Gastroesophageal sphincter (tissue), 4 donors: ENCODE measurements around the gene TRMT61A. TPM values are rescaled to one million over a fixed set of nuclear protein-coding genes. Genes with fewer than 3 reads are reported as not detected.
A peak's percentile ranks its signal among the peaks of the same experiment; 100 is the strongest.

Experiments
- ATAC-seq: fragments of 150-250 bp; one replicate; pipeline ENCODE4 v1.9.1; 2016; ENCODE audit warnings: mild to moderate bottlenecking, moderate library complexity
- H3K27ac ChIP-seq, 4 donors: fragments of 200-600 bp; sonication (generic) in 3 of 4; 1 replicate in 3 of 4; 2 replicates in 1 of 4; pipeline ENCODE4 v1.5.1; 2016 to 2019
- H3K27me3 ChIP-seq: fragments of 200-600 bp; sonication (generic); one replicate; pipeline ENCODE4 v1.5.1; 2019
- H3K36me3 ChIP-seq, 2 donors: fragments of 200-600 bp; sonication (generic); one replicate each; pipeline ENCODE4 v1.5.1; 2019; ENCODE audit warnings: control low read depth in 1 of 2
- H3K4me1 ChIP-seq, 3 donors: fragments of 200-600 bp; sonication (generic); 1 replicate in 2 of 3; 2 replicates in 1 of 3; pipeline ENCODE4 v1.5.1; 2016 to 2019; ENCODE audit warnings: control low read depth in 2 of 3
- H3K4me3 ChIP-seq, 2 donors: fragments of 200-600 bp; sonication (generic); one replicate each; pipeline ENCODE4 v1.5.1; 2019; ENCODE audit warnings: mild to moderate bottlenecking in 1 of 2, moderate library complexity in 1 of 2
- H3K9me3 ChIP-seq, 3 donors: fragments of 200-600 bp; sonication (generic); one replicate each; pipeline ENCODE4 v1.5.1; 2017 to 2019; ENCODE audit warnings: control low read depth in 2 of 3
- EP300 ChIP-seq: sonication (generic); formaldehyde crosslinking; IDR thresholded peaks from one replicate; pipeline ENCODE4 v1.6.1; 2017; ENCODE audit warnings: antibody characterized with exemption, mild to moderate bottlenecking
- POLR2A ChIP-seq, 2 donors: fragments of 450-650 bp; IDR thresholded peaks; one replicate each; pipeline ENCODE4 v1.6.1; 2017; ENCODE audit warnings: antibody characterized with exemption in 2 of 2, mild to moderate bottlenecking in 2 of 2, moderate library complexity in 1 of 2
- POLR2AphosphoS5 ChIP-seq: sonication (generic); formaldehyde crosslinking; IDR thresholded peaks from one replicate; pipeline ENCODE4 v1.6.1; 2017; ENCODE audit warnings: antibody characterized with exemption
- WGBS, 2 donors: methylation state at CpG; one replicate each; pipeline ENCODE4 v1.1.5; 2018; ENCODE audit warnings: low coverage in 1 of 2; 5-methylcytosine and 5-hydroxymethylcytosine counted together
- total RNA-seq, 4 donors: library from RNA; depleted of rRNA; stranded (reverse); fragments of >200 nt; gene quantifications; one replicate each; pipeline ENCODE4 v1.1.0, GENCODE V29; 2016
- TF ChIP-seq, protein P1 (sequence below), 4 experiments: fragments of 200-600 bp in 2 of 4; fragments of 450-650 bp in 2 of 4; sonication (generic) in 1 of 4; IDR thresholded peaks; one replicate each; pipeline ENCODE4 v1.5.1; 2017 to 2019; ENCODE audit warnings: antibody characterized with exemption in 4 of 4, mild to moderate bottlenecking in 2 of 4, moderate library complexity in 2 of 4

Gene TRMT61A
- total RNA-seq, 4 donors from 2014 or later = 22.5 to 45.2 (median 30.9) TPM

DNA sequence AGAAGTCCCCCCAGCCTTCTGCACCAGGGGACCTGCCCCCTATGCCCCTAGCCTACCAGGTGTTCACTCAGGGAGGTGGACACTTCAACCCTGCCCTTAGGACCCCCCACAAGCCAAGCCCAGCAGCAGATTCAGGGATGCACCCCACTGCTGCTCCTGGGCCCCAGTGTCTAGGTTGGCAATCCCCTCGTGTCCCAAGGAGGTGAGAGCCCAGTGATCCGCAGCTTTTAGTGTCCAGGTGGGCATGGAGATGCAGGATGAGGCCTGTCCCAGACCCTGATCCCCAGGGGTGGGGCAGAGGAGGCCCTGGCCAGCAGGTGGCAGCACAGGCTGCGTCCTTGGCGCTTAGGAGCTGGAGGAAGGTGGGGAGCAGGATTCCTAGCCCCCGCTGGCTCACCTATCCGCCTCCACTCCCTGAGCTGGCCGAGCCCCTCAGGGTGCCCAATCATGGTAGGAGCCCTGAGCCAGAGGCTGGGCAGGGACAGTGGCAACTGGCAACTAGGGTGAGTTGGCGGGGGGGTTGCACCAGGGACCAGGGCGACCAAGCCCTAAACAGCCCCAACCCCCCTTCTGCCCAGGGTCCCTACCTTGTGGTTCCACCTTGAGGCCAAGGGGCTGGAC, 10.5 kb upstream of the TRMT61A start:
- ATAC-seq = peak; percentile 47
- H3K27ac ChIP-seq = peak overlapping the region; percentile 49 to 99 (median 98)
- no peaks in the 10 kb centered on the region for H3K27me3 ChIP-seq
- no peak for TF ChIP-seq EP300
- peak in 1 of 2 donors; percentile 5 for TF ChIP-seq POLR2A (IDR thresholded peaks at IDR 0.05)
- TF ChIP-seq, protein P1, sequence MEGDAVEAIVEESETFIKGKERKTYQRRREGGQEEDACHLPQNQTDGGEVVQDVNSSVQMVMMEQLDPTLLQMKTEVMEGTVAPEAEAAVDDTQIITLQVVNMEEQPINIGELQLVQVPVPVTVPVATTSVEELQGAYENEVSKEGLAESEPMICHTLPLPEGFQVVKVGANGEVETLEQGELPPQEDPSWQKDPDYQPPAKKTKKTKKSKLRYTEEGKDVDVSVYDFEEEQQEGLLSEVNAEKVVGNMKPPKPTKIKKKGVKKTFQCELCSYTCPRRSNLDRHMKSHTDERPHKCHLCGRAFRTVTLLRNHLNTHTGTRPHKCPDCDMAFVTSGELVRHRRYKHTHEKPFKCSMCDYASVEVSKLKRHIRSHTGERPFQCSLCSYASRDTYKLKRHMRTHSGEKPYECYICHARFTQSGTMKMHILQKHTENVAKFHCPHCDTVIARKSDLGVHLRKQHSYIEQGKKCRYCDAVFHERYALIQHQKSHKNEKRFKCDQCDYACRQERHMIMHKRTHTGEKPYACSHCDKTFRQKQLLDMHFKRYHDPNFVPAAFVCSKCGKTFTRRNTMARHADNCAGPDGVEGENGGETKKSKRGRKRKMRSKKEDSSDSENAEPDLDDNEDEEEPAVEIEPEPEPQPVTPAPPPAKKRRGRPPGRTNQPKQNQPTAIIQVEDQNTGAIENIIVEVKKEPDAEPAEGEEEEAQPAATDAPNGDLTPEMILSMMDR (IDR thresholded peaks at IDR 0.05) = peak in 3 of 4 experiments; percentile 94 to 98 (median 96)
- TF ChIP-seq POLR2AphosphoS5 = peak; percentile 16
- no peak overlapping the region for H3K4me3 ChIP-seq
- peaks cover 0 to 14% of the 10 kb centered on the region in 2 donors for H3K36me3 ChIP-seq
- H3K9me3 ChIP-seq = no peaks in the 10 kb centered on the region
- peaks cover 0 to 68% (median 41%) of the 10 kb centered on the region in 3 donors for H3K4me1 ChIP-seq
- no CpG with 5 or more reads among the region's 9 CpGs for WGBS, 2 donors

GRCh38 chr14:103519043-103519836, 9.8 kb upstream of the TRMT61A start:
- H3K4me1 ChIP-seq = peaks cover 0 to 66% (median 37%) of the 10 kb centered on the region in 3 donors
- peak overlapping the region in 1 of 2 donors; percentile 84 for H3K4me3 ChIP-seq
- TF ChIP-seq POLR2AphosphoS5 = no peak
- TF ChIP-seq, protein P1 (IDR thresholded peaks at IDR 0.05) = no peak
- TF ChIP-seq EP300 = no peak
- no peak for TF ChIP-seq POLR2A (IDR thresholded peaks at IDR 0.05)
- 0 to 20% methylated on average over 1 to 4 of the region's 13 CpGs for WGBS, 2 donors
- peaks cover 0 to 14% of the 10 kb centered on the region in 2 donors for H3K36me3 ChIP-seq
- ATAC-seq = no peak
- no peaks in the 10 kb centered on the region for H3K27me3 ChIP-seq
- H3K27ac ChIP-seq = peak overlapping the region; percentile 49 to 99 (median 98)
- no peaks in the 10 kb centered on the region for H3K9me3 ChIP-seq

- H3K27me3 ChIP-seq = no peaks in the 10 kb centered on the region
- TF ChIP-seq EP300 = no peak
- peak in 1 of 2 donors; percentile 7 for TF ChIP-seq POLR2A (IDR thresholded peaks at IDR 0.05)
- H3K4me1 ChIP-seq = peaks cover 0 to 71% (median 37%) of the 10 kb centered on the region in 3 donors
- WGBS, 2 donors = 20% methylated on average over 2 of the region's 22 CpGs; no CpG with 5 or more reads in 1 of the 2 donors
- H3K36me3 ChIP-seq = peaks cover 0 to 14% of the 10 kb centered on the region in 2 donors
- peak overlapping the region; percentile 97 to 99 (median 98) for H3K27ac ChIP-seq
- ATAC-seq = no peak
- H3K9me3 ChIP-seq = no peaks in the 10 kb centered on the region
- H3K4me3 ChIP-seq = peak overlapping the region; percentile 84 to 93
Measured at GRCh38 chr14:103519837-103520212, 9.2 kb upstream of the TRMT61A start.

GRCh38 chr14:103520269-103520656, 8.7 kb upstream of the TRMT61A start:
- Histone ChIP-seq H3K27me3 (no peaks in the 10 kb centered on the region), H3K27ac (peak overlapping the region; percentile 97 to 99 (median 98)), H3K36me3 (peaks cover 0 to 14% of the 10 kb centered on the region in 2 donors), H3K4me1 (peaks cover 0 to 73% (median 37%) of the 10 kb centered on the region in 3 donors), H3K4me3 (peak overlapping the region; percentile 84 to 93), H3K9me3 (no peaks in the 10 kb centered on the region)
- no peak for ATAC-seq
- TF ChIP-seq POLR2A (IDR thresholded peaks at IDR 0.05) (no peak), EP300 (no peak), POLR2AphosphoS5 (no peak)
- TF ChIP-seq, protein P1 (IDR thresholded peaks at IDR 0.05) = no peak
- 48% methylated on average over 2 of the region's 10 CpGs; no CpG with 5 or more reads in 1 of the 2 donors for WGBS, 2 donors

DNA sequence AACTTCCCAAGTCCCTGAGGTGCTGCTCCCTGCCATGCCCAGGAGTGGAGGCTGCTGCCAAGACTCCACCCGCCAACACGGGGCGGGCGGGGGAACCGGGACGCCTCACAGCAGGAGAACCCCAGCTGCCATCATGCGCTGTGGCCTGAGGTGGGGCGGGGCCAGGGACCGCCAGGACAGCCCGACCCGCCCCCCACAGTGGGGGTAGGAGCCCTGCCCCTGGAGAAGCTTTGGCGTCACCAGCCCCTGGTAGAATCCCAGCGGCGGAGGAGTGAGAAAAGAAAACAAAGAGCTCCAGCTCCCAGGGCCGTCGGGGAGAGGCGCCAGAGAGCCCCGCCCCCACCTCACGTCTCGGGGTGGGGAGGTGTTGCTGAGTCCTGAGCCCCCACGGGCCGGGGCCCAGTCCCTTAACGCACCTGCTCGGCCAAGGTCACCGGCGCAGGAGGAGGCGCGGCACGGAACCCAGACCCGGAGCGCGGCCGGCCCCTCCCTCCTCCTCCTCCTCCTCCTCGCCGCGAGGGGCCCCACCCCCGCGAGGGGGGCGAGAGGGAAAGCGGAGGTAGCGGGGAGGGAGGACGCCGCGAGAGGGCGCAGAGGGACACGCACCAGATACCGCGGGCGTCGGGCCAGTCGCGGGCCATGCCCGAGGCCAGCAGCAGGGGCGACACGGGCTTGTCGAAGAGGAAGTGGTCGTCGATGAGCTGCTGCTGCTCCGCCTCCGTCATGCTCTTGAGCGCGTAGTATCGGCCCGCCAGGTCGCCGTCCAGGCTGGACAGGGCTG, 8.1 kb upstream of the TRMT61A start:
- TF ChIP-seq POLR2AphosphoS5 (peak; percentile 80), EP300 (no peak), POLR2A (IDR thresholded peaks at IDR 0.05) (peak in 1 of 2 donors; percentile 42)
- TF ChIP-seq, protein P1 (IDR thresholded peaks at IDR 0.05) = peak in 3 of 4 experiments; percentile 65 to 83 (median 78)
- WGBS, 2 donors = 0% methylated on average over 7 to 10 of the region's 66 CpGs
- peak; percentile 60 for ATAC-seq
- H3K36me3 ChIP-seq = peaks cover 0 to 14% of the 10 kb centered on the region in 2 donors
- H3K4me1 ChIP-seq = peaks cover 0 to 73% (median 37%) of the 10 kb centered on the region in 3 donors
- peak overlapping the region; percentile 97 to 99 (median 98) for H3K27ac ChIP-seq
- no peaks in the 10 kb centered on the region for H3K27me3 ChIP-seq
- H3K9me3 ChIP-seq = no peaks in the 10 kb centered on the region
- H3K4me3 ChIP-seq = peak overlapping the region; percentile 84 to 93
